Stimulated activated naive CD8-positive, alpha-beta T cell treated with anti-CD3 and anti-CD28 coated beads, Interleukin-15, Interleukin-2, amounts not matched to agents 100 ng/mL and 50 ng/mL, for 24 hours (primary cell): ENCODE data around the gene RGS1.
A peak's percentile ranks its signal among the peaks of the same experiment; 100 is the strongest.

Experiments
- H3K27ac Mint-ChIP-seq: one replicate; pipeline ENCODE4 v1.8.0; 2021; ENCODE audit warnings: mild to moderate bottlenecking, mixed read lengths
- H3K27me3 Mint-ChIP-seq: one replicate; pipeline ENCODE4 v1.8.0; 2021; ENCODE audit warnings: mixed read lengths
- H3K36me3 Mint-ChIP-seq: one replicate; pipeline ENCODE4 v1.8.0; 2021; ENCODE audit warnings: low read depth, mixed read lengths
- H3K4me1 Mint-ChIP-seq: one replicate; pipeline ENCODE4 v1.8.0; 2021; ENCODE audit warnings: low read depth, mixed read lengths
- H3K4me3 Mint-ChIP-seq: one replicate; pipeline ENCODE4 v1.8.0; 2021; ENCODE audit warnings: mild to moderate bottlenecking, mixed read lengths
- H3K9me3 Mint-ChIP-seq: one replicate; pipeline ENCODE4 v1.8.0; 2021; ENCODE audit warnings: mixed read lengths

RGS1 gene

DNA sequence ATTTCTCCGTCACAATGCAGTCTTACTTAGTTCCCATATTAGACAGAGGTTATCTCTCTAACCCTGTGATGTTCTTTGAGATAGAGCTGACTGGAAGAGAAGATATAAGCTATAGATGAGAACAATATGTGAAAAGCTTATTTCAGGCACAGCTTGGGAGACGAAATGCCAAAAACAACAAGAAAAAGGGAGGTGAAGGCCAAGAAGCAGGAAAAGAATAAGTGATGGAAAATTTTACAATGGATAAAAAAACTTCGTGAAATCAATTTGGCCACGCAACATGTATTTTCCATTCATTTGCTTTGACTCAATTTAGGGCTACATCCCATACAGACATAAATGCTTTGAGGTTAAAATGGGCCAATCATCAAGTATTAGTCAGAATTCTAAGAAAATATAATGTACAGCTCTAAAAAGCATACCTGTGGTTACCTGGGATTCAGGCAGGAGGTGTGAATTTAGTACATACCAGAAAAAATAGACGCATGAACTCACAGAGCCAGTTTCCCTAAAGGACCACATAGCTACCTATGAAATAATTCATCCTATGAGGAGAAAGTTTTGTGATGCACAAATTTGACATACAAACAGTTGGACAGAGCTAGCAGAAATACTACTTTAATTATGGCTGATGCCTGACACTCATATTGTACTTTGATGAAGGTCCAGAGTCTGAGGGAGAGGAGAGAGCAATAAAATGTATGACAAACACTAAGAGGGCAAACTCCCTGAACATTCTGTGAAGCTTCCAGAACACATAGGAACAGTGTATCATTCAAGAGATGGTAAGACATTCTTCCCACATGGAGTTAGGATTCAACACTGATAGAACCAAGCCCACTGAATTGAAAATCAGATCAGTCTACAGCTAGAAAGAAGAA lies 12.1 kb downstream of the RGS1 start:
- H3K27me3 Mint-ChIP-seq: peaks cover 26% of the 10 kb centered on the region
- peaks cover 9% of the 10 kb centered on the region for H3K4me1 Mint-ChIP-seq
- H3K36me3 Mint-ChIP-seq: no peaks in the 10 kb centered on the region
- H3K4me3 Mint-ChIP-seq: no peak overlapping the region
- no peaks in the 10 kb centered on the region for H3K9me3 Mint-ChIP-seq
- H3K27ac Mint-ChIP-seq: no peak overlapping the region

- Mint-ChIP-seq H3K4me3 (no peak overlapping the region), H3K27ac (no peak overlapping the region), H3K36me3 (no peaks in the 10 kb centered on the region), H3K27me3 (peaks cover 26% of the 10 kb centered on the region), H3K4me1 (peaks cover 9% of the 10 kb centered on the region), H3K9me3 (no peaks in the 10 kb centered on the region)
Observed at GRCh38 chr1:192588546-192588945, 13.0 kb downstream of the RGS1 start.

DNA sequence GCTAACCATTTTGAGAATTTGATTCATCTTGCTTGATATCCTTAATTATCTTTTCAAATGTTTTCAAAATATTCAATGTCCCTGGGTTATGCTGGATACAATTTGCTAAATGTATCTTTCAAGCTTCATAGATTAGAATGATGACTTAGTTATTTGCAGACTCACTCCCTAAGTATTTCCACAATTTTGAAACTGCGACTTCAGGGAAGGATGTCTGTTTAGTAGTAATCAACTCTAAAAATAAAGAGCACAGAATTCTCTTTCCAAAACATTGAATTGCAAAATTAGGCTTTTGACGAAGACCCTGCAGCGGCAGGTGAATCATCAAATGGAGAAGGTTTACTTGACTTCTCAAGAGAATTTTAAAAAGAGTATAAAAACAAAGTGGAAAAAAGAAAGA lies 14.2 kb downstream of the RGS1 start:
- Mint-ChIP-seq H3K9me3 (no peaks in the 10 kb centered on the region), H3K4me1 (peaks cover 9% of the 10 kb centered on the region), H3K36me3 (no peaks in the 10 kb centered on the region), H3K4me3 (no peak overlapping the region), H3K27me3 (peaks cover 22% of the 10 kb centered on the region), H3K27ac (no peak overlapping the region)

DNA sequence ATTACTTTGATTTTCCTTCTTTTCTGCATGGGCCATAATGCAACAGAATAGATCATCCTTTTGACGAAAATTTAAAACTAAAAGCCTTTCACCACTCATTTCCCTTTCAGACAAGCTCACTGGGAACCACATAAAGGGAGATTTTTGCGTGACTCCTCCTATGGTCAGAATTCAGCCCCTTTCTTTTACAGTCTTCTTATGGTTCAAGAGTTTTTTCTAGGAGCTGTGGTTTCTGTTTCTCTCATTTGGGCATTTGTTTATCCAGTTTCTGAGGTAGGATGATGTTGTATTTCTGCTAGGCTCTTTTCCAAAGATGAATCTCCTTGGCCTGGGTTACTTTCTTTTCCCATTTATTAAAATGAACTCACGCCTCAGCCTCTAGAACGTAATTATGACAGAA lies 16.9 kb downstream of the RGS1 start:
- H3K4me1 Mint-ChIP-seq: peaks cover 5% of the 10 kb centered on the region
- no peak overlapping the region for H3K27ac Mint-ChIP-seq
- no peak overlapping the region for H3K4me3 Mint-ChIP-seq
- H3K27me3 Mint-ChIP-seq: peaks cover 29% of the 10 kb centered on the region
- H3K9me3 Mint-ChIP-seq: no peaks in the 10 kb centered on the region
- no peaks in the 10 kb centered on the region for H3K36me3 Mint-ChIP-seq

- no peak overlapping the region for H3K4me3 Mint-ChIP-seq
- H3K27me3 Mint-ChIP-seq: peaks cover 26% of the 10 kb centered on the region
- no peaks in the 10 kb centered on the region for H3K36me3 Mint-ChIP-seq
- no peaks in the 10 kb centered on the region for H3K4me1 Mint-ChIP-seq
- H3K9me3 Mint-ChIP-seq: no peaks in the 10 kb centered on the region
- no peak overlapping the region for H3K27ac Mint-ChIP-seq
Observed at GRCh38 chr1:192592981-192593708, 17.6 kb downstream of the RGS1 start.

GRCh38 chr1:192595299-192595698 lies 19.7 kb downstream of the RGS1 start:
- Mint-ChIP-seq H3K4me3 (no peak overlapping the region), H3K9me3 (no peaks in the 10 kb centered on the region), H3K36me3 (no peaks in the 10 kb centered on the region), H3K27ac (no peak overlapping the region), H3K4me1 (peaks cover 12% of the 10 kb centered on the region), H3K27me3 (peaks cover 19% of the 10 kb centered on the region)

GRCh38 chr1:192598589-192598988 lies 23.0 kb downstream of the RGS1 start:
- Mint-ChIP-seq H3K4me3 (no peak overlapping the region), H3K9me3 (no peaks in the 10 kb centered on the region), H3K27ac (no peak overlapping the region), H3K27me3 (peaks cover 21% of the 10 kb centered on the region), H3K36me3 (no peaks in the 10 kb centered on the region), H3K4me1 (peaks cover 44% of the 10 kb centered on the region)

DNA sequence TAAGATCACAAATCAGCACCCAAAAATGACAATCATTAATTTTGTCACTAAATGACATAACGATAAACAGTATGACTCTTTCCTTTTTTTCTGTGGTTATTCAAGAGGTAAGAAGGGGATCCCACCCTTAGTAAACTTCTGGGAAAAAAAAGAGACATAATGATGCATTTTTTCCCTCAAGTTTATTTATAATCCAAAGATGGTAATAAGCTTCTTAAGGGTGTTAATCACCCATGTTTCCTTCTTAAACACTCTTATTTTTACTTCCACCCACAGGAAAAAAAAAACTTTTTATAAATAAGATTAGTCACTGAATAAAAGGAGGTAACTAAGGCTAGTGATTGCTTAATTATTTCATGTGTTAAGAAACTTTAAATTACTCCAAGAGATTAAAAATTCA lies 24.7 kb downstream of the RGS1 start:
- Mint-ChIP-seq H3K9me3 (no peaks in the 10 kb centered on the region), H3K36me3 (no peaks in the 10 kb centered on the region), H3K27me3 (peaks cover 12% of the 10 kb centered on the region), H3K4me3 (no peak overlapping the region), H3K4me1 (peaks cover 48% of the 10 kb centered on the region), H3K27ac (peak overlapping the region; percentile 53)

- H3K27ac Mint-ChIP-seq: peak overlapping the region; percentile 66
- peak overlapping the region; percentile 35 for H3K4me3 Mint-ChIP-seq
- peaks cover 48% of the 10 kb centered on the region for H3K4me1 Mint-ChIP-seq
- H3K9me3 Mint-ChIP-seq: no peaks in the 10 kb centered on the region
- no peaks in the 10 kb centered on the region for H3K36me3 Mint-ChIP-seq
- peaks cover 9% of the 10 kb centered on the region for H3K27me3 Mint-ChIP-seq
Observed at GRCh38 chr1:192601143-192601542, 25.6 kb downstream of the RGS1 start.

DNA sequence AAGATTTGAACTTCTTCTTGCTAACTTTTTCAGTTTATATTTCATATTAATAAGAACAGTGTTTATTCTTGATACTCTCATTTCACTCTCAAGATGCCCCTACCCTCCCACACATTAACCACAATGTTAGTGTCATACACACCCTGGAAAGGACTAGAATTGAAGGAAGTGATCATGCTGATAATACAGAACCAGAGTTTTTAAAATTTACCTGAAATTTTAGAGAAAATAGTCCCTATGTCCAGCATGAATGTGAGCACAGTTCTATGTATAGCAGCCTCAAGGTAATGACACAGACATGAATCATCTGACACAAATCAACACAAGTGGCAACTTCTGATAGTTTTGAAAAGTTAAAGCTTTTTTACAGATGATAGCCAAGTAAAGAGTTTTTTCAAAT lies 26.0 kb downstream of the RGS1 start:
- peaks cover 48% of the 10 kb centered on the region for H3K4me1 Mint-ChIP-seq
- H3K4me3 Mint-ChIP-seq: no peak overlapping the region
- no peak overlapping the region for H3K27ac Mint-ChIP-seq
- no peaks in the 10 kb centered on the region for H3K36me3 Mint-ChIP-seq
- H3K27me3 Mint-ChIP-seq: peaks cover 9% of the 10 kb centered on the region
- no peaks in the 10 kb centered on the region for H3K9me3 Mint-ChIP-seq

- Mint-ChIP-seq H3K9me3 (no peaks in the 10 kb centered on the region), H3K27ac (no peak overlapping the region), H3K4me1 (peaks cover 48% of the 10 kb centered on the region), H3K36me3 (no peaks in the 10 kb centered on the region), H3K4me3 (no peak overlapping the region), H3K27me3 (peaks cover 4% of the 10 kb centered on the region)
Observed at GRCh38 chr1:192602757-192603156, 27.2 kb downstream of the RGS1 start.

DNA sequence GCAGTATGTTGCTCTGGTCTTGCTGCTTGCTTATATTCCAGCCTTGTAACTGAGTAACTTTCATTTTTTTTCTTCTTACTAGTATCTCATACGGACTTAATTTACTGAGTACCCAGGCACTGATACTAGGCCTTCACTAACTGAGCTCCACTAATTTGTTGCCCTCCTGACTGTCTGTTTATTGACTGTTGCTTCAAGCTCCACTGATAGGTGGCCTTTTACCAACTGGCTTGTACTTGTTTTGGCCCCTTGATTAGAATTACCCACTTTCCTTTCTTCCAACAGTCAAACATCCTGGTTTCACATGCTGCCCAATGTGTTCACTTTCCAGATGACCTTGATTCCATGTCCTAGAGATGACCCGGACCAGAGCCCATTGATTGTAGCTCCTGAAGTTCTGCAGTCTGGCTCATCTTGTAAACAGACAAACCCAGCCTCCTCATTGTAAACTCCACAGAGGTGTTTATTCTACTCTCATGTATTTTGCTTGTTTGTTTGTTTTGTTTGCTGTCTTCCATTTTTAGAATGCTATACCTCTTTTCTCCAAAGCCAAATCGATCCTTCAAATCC lies 27.7 kb downstream of the RGS1 start:
- Mint-ChIP-seq H3K9me3 (no peaks in the 10 kb centered on the region), H3K4me1 (peaks cover 48% of the 10 kb centered on the region), H3K4me3 (no peak overlapping the region), H3K36me3 (no peaks in the 10 kb centered on the region), H3K27me3 (peaks cover 4% of the 10 kb centered on the region), H3K27ac (no peak overlapping the region)

DNA sequence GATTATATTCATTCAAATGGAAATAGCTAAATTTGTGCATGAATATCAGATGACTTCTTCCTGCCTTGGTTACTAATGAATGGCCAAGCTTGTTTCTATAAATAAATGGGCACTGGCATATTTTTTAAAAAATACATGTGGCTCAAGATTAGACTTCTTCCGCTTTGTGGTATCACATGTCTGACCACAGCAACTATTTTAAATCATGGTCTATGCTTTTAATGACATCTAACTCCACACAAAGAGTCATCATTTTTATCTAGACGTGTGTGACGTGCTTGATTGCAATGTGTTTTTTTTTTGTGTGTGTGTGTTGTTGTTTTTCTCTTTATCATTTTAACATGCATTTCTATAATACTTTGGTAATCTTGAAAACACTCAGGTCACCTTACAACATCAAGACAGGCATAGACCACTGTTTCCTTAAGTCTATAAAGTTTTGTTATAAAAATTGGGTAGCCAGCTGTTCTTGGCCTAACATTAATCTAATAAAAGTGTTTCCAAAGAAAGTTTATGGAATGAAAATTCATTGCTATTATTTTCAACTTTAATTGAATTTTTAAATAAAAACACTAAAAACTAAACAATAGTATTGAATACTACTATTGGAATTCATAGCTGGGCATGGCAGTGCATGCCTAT lies 29.5 kb downstream of the RGS1 start:
- Mint-ChIP-seq H3K27ac (no peak overlapping the region), H3K9me3 (no peaks in the 10 kb centered on the region), H3K4me1 (peaks cover 54% of the 10 kb centered on the region), H3K4me3 (no peak overlapping the region), H3K27me3 (peaks cover 4% of the 10 kb centered on the region), H3K36me3 (no peaks in the 10 kb centered on the region)

DNA sequence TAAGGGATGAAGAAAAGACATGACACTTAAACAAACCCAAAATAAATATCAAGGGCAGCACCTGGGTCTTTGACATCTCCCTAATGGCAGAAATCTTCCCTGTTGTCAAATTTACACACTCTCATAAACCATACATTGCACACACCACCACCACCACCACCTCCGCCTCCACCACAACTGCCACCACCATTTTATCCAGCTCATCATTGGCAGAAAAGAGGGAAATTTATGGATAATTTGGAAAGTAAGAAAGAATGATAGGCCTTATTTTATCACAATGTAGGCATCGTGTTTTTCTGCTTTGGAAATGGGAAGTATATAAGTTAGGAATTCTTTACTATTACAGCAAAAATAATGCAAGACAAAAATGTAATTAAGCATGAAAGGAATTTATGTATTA lies 33.1 kb downstream of the RGS1 start:
- Mint-ChIP-seq H3K27me3 (no peaks in the 10 kb centered on the region), H3K27ac (peak overlapping the region; percentile 59), H3K4me3 (peak overlapping the region; percentile 48), H3K9me3 (no peaks in the 10 kb centered on the region), H3K36me3 (no peaks in the 10 kb centered on the region), H3K4me1 (peaks cover 19% of the 10 kb centered on the region)
